GM13977 (cell line): ENCODE data around the gene CHD2.

Experiments used
- DNase-seq: peaks from one replicate; pipeline ENCODE4 v3.0.0; 2012; ENCODE audit warnings: low spot score
- CTCF ChIP-seq: IDR thresholded peaks from 2 replicates; pipeline ENCODE4 v1.5.1; 2012; ENCODE audit warnings: mild to moderate bottlenecking, control low read depth; ENCODE audit not compliant: insufficient read depth; ENCODE audit errors: extremely low read depth, missing control alignments
- in situ Hi-C: fragments of 300-500 bp; cut with MboI; formaldehyde crosslinking; loops from one replicate; pipeline ENCODE4 v1.12.0; 2022; ENCODE audit warnings: low sequenced_read_pairs, low pct_unique_long_range_greater_than_20kb, mixed read lengths, inconsistent platforms; ENCODE audit not compliant: unreplicated experiment

The CHD2 gene

GRCh38 chr15:93045191-93045785 lies 145.2 kb downstream of the CHD2 start:
- in situ Hi-C loops: no loop called here
- TF ChIP-seq CTCF: no peak
- no peak for DNase-seq

DNA sequence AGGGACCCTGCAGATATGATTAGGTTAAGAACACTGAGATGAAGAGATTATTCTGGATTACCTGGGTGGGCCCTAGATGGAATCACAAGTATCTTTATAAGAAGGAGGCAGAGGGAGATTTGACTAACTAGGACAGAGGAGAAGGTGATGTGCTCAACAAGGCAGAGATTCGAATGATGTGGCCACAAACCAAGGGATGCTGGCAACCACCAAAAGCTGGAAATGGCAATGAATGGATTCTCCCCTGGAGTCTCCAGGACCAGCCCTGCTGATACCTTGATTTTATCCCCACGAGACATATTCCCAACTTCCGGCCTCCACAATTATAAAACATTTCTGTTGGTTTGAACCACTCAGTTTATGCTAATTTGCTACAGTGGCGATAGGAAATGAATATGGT lies 146.0 kb downstream of the CHD2 start:
- no peak for TF ChIP-seq CTCF
- in situ Hi-C loops: no loop called here
- no peak for DNase-seq

- in situ Hi-C loops: no loop called here
- no peak for TF ChIP-seq CTCF
These were observed 146.6 kb downstream of the CHD2 start for GRCh38 chr15:93046721-93047120.

GRCh38 chr15:93047621-93048425 lies 147.7 kb downstream of the CHD2 start:
- TF ChIP-seq CTCF: no peak
- in situ Hi-C loops: no loop called here
- no peak for DNase-seq

More at GRCh38 chr15:93046721-93047120, 146.6 kb downstream of the CHD2 start:
- no peak for DNase-seq

GRCh38 chr15:93048426-93048721 lies 148.2 kb downstream of the CHD2 start:
- no peak for DNase-seq
- in situ Hi-C loops: no loop called here
- no peak for TF ChIP-seq CTCF

GRCh38 chr15:93048759-93049161 lies 148.6 kb downstream of the CHD2 start:
- TF ChIP-seq CTCF: no peak
- no peak for DNase-seq
- in situ Hi-C loops: no loop called here
